Neural crest cell (in vitro differentiated cells): ENCODE results near the gene PPA1. TPM values are rescaled to one million over a fixed set of nuclear protein-coding genes. Genes with fewer than 3 reads are reported as not detected.
"Not testable (repeated sequence)": the region's sequence is repeated elsewhere in the genome, so short reads cannot be mapped to it uniquely, and the experiment has no call there.

ENCODE experiments used
- DNase-seq: peaks from one replicate; pipeline ENCODE4 v3.0.0; 2021; ENCODE audit warnings: low read depth, mixed read lengths, low spot score
- H3K27ac Mint-ChIP-seq: one replicate; pipeline ENCODE4 v1.8.0; 2021; ENCODE audit warnings: mild to moderate bottlenecking, mixed read lengths; ENCODE audit not compliant: unreplicated experiment
- H3K27me3 Mint-ChIP-seq: 2 replicates; pipeline ENCODE4 v1.8.0; 2021; ENCODE audit warnings: low read depth, mild to moderate bottlenecking, mixed read lengths
- H3K36me3 Mint-ChIP-seq: 2 replicates; pipeline ENCODE4 v1.8.0; 2021; ENCODE audit warnings: low read depth, mild to moderate bottlenecking, mixed read lengths
- H3K4me1 Mint-ChIP-seq: 2 replicates; pipeline ENCODE4 v1.8.0; 2021; ENCODE audit warnings: mixed read lengths
- H3K4me3 Mint-ChIP-seq: one replicate; pipeline ENCODE4 v1.8.0; 2021; ENCODE audit warnings: mild to moderate bottlenecking, mixed read lengths
- H3K9me3 Mint-ChIP-seq: 2 replicates; pipeline ENCODE4 v1.8.0; 2021; ENCODE audit warnings: mixed read lengths
- CTCF ChIP-seq: fragments of 200-600 bp; sonication (generic); conservative IDR thresholded peaks from 2 replicates; pipeline ENCODE4 v1.5.0; 2021; ENCODE audit warnings: antibody characterized with exemption, mild to moderate bottlenecking
- total RNA-seq: library from RNA; stranded (reverse); gene quantifications from 2 replicates; pipeline ENCODE4 v1.2.1, GENCODE V29; 2021

PPA1 gene
- total RNA-seq, 1 donor from 2014 or later, result 179 TPM

- Mint-ChIP-seq H3K4me1 (peaks cover 21% of the 10 kb centered on the region), H3K4me3 (no peak overlapping the region), H3K9me3 (no peaks in the 10 kb centered on the region), H3K27ac (no peak overlapping the region), H3K36me3 (peaks cover 3% of the 10 kb centered on the region), H3K27me3 (no peaks in the 10 kb centered on the region)
- DNase-seq, result no peak
- TF ChIP-seq CTCF, result no peak
Measured at GRCh38 chr10:70227548-70228320, 5.5 kb downstream of the PPA1 start.

DNA sequence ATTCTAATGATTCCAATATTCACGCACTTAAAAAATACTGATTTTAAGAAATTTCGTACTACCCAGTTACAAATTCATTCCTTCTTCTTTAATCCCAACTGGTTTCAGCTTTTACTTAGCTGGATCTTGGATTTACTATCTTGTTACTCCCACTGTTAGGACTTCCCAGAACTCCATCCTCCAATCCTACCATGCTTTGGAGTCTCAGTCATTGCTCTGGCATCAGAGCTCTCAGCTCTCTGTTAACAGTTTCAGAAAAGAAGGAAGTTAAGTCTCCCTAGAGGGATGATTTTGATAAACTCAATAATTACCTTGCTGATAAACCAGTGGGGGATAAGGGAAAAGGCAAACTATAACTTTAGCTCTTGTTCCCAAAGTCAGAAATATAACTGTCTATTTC is 9.5 kb downstream of the PPA1 start:
- Mint-ChIP-seq H3K4me3 (no peak overlapping the region), H3K4me1 (peaks cover 9% of the 10 kb centered on the region), H3K9me3 (no peaks in the 10 kb centered on the region), H3K27ac (no peak overlapping the region), H3K36me3 (peaks cover 4% of the 10 kb centered on the region), H3K27me3 (no peaks in the 10 kb centered on the region)
- no peak for DNase-seq
- no peak for TF ChIP-seq CTCF

DNA sequence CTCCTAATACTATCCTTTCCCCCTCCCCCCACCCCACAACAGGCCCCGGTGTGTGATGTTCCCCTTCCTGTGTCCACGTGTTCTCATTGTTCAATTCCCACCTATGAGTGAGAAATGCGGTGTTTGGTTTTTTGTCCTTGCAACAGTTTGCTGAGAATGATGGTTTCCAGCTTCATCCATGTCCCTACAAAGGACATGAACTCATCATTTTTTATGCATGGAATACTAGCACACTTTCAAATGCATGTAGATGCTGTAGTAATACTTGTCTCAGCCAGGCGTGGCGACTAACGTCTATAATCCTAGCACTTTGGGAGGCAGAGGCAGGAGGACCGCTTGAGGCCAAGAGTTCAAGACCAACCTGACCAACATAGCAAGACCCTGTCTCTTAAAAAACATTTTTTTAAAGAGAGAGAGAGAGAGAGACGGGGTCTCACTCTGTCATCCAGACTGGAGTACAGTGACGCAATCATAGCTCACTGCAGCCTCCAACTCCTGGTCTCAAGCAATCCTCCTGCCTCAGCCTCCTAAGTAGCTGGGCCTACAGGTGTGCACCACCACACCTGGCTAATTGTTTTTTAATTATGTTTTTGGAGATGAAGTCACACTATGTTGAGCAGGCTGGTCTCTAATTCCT is 10.3 kb downstream of the PPA1 start:
- H3K9me3 Mint-ChIP-seq, H3K4me1 Mint-ChIP-seq, H3K36me3 Mint-ChIP-seq, H3K27me3 Mint-ChIP-seq, DNase-seq, H3K4me3 Mint-ChIP-seq: not testable (repeated sequence)
- H3K27ac Mint-ChIP-seq, result peak overlapping the region; percentile 50

DNA sequence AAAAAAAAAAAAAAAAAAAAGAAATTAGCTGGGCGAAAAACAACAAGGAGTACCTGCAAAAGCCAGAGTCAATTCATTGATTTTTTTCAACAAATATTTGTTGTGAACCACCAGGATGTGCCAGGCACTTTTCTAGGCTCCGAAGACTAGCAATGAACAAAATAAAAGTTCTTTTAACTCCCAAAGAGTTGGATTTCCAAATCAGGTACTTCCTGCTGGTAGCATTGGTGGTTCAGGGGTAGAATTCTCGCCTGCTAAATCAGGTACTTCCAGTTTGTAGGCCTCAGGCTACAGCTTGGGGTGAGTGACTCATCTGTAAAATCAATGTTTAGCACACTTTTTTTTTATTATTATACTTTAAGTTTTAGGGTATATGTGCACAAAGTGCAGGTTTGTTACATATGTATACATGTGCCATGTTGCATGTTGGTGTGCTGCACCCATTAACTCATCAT is 10.9 kb downstream of the PPA1 start:
- Mint-ChIP-seq H3K4me1 (peaks cover 6% of the 10 kb centered on the region), H3K36me3 (peaks cover 4% of the 10 kb centered on the region), H3K4me3 (no peak overlapping the region), H3K27me3 (no peaks in the 10 kb centered on the region), H3K27ac (no peak overlapping the region), H3K9me3 (no peaks in the 10 kb centered on the region)
- DNase-seq, result no peak
- no peak for TF ChIP-seq CTCF

DNA sequence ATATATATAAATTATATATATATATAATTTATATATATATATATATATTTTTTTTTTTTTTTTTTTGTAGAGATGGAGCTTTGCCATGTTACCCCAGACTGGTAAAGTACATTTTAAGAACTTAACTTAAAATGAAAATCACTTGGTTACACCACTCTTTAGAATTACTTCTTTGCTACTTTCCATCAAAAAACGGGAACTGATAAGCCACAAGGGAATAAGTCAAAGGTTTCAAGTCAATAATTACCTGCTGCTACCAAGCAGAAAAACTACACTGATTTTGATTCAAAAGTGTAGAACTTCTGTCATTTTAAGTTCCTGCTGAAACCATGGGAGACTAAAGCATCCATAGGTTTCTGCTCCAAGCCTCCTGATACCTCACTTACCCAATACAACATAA is 12.2 kb downstream of the PPA1 start:
- H3K9me3 Mint-ChIP-seq, result no peaks in the 10 kb centered on the region
- TF ChIP-seq CTCF, result no peak
- H3K27me3 Mint-ChIP-seq, result no peaks in the 10 kb centered on the region
- H3K27ac Mint-ChIP-seq, result no peak overlapping the region
- H3K36me3 Mint-ChIP-seq, result peaks cover 4% of the 10 kb centered on the region
- no peak overlapping the region for H3K4me3 Mint-ChIP-seq
- peaks cover 6% of the 10 kb centered on the region for H3K4me1 Mint-ChIP-seq
- DNase-seq, result no peak

GRCh38 chr10:70212879-70213278 is 20.4 kb downstream of the PPA1 start:
- Mint-ChIP-seq H3K36me3 (no peaks in the 10 kb centered on the region), H3K9me3 (no peaks in the 10 kb centered on the region), H3K4me3 (no peak overlapping the region), H3K4me1 (no peaks in the 10 kb centered on the region), H3K27me3 (no peaks in the 10 kb centered on the region), H3K27ac (no peak overlapping the region)
- no peak for TF ChIP-seq CTCF
- no peak for DNase-seq
